HG03460 (cell line): ENCODE measurements around the gene NPIPB8.
"Not testable (repeated sequence)": the region's sequence is repeated elsewhere in the genome, so short reads cannot be mapped to it uniquely, and the experiment has no call there.

Source experiments
- ATAC-seq: cut with Tn5 transposase; IDR thresholded peaks from one replicate; pipeline ENCODE4 v1.9.1; 2021; ENCODE audit not compliant: unreplicated experiment

Gene NPIPB8

DNA sequence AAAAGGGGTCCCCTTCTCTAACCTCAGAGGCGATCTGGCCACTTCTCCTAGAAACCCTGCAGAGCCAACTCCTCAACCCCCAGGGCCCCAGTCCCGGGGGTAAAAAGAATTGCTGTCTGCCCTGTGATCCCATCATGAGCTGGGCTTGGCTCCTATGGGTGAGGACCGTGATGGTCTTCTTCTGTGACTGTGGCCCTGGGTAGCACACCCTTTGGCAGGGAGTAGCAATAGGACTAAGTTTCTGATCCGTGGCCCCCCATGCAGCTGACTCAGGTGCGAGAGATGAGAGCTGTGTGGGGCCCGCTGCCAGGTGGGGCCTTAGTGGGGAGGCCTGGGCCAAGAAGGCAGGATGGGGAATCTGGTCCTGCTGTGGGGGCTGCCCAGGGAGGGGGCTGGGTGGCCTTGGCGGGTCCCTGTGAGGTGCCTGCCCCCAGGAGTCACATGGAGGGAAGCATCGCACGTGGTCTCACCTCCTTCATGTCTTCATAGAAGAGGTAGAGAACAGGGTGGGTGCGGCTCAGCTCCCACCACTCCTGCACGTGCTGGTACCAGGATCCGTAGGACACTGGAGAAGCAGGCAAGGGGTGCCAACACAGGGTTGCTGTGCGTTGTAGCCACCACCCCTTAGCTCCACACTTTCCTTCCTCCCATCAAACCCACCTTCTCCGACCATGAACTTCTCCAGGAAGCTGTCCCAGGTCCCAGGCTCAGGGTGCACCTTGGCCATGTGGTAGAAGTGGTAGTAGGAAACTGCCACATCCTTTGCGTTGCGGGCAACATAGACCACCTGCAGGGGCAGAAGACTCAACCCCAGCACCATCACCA lies 31.4 kb upstream of the NPIPB8 start:
- no peak for ATAC-seq

DNA sequence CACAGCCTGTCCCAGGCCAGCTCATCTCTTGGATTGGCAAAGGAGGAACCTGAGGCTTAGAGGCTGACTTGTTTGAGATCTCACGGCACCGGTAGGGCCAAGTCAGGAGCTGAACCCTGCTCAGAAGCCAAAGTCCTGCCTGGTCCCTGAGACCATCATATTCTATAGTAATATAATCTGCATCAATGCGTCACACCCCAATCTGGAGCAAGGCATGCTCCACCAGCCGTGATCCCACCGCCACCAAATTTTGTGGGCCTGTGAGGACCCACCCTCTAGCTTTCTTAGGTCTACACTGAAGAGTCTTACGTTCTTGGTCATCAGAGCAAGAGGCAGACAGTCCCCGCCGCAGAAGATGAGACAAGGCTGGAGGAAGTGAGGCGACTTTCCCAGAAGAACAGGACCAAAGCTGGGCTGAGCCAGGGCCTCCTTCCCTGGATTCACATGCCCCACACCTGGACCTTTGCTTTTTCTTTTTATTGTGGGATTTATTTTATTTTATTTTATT lies 30.7 kb upstream of the NPIPB8 start:
- ATAC-seq = no peak

DNA sequence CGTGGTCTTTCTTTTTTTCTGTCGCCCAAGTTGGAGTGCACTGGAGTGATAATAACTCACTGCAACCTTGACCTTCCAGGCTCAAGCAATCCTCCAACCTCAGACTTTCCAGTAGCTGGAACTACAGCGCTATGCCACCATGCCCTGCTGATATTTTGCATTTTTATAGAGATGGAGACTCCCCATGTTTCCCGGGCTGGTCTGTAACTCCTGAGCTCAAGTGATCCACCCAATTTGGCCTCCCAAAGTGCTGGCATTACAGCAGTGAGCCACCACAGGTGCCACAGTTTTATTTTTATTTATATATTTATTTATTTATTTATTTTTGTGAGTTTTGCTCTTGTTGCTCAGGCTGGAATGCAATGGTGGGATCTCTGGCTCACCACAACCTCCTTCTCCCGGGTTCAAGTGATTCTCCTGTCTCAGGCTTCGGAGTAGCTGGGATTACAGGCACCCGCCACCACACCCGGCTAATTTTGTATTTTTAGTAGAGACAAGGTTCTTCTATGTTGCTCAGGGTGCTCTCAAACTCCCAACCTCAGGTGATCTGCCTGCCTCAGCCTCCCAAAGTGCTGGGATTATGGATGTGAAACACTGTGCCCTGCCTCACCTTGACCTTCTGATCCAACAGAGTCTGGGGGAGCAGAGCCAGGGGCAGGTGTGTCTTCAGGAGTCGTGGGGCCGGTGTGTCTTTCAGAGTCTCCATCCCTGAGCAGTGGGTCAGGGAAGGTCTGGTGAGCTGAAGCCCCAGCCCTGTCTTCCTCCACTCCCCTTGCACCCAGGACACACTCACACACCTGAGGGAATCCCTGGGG lies 30.0 kb upstream of the NPIPB8 start:
- ATAC-seq = not testable (repeated sequence)

DNA sequence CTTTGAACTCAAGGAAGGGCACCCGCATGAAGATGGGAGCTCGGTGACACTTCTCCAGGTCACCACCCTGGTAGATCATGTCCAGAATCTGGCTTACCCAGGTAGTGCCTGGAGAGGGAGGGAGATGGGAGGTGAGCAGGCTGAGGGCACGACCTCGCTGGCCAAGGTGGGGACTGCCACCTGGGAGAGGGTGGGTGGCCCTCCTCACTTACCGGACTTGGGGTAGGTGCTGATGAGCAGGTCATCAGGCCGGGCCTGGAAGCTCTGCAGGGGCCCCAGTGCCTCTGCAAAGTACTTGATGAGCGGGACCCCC lies 29.4 kb upstream of the NPIPB8 start:
- ATAC-seq = not testable (repeated sequence)

DNA sequence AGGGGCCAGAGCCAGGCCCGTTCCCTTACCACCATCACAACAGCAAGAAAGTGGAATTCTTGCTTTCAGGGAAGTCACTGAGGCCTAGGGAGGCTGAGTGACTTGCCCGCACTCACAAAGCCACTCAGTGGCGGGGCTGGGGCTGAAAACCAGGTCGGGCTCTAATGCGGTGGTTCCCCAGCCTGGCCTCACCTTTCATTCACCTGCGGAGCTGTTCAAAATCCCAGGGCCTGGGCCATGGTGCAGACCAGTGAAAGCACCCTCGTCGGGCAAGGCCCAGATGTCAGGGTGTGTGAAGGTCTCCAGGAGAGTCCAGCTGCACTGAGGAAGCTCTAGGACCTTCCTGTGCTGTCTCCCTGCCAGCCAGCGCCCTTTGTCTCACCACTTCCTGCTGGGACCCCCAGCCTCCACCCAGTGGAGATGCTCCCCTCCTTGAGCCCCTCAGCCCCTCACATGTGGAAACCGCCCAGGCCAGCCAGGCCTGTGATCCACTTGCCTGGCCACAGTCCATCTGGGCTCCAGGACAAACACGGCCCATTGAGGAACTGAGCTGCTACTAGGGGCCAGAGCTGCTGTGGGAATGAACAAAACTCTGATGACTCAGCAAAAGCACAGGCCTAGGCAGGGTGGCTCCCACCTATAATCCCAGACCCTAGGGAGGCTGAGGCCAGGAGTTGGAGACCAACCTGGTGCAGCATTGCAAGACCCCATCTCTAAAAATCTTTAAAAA lies 28.8 kb upstream of the NPIPB8 start:
- ATAC-seq = not testable (repeated sequence)

DNA sequence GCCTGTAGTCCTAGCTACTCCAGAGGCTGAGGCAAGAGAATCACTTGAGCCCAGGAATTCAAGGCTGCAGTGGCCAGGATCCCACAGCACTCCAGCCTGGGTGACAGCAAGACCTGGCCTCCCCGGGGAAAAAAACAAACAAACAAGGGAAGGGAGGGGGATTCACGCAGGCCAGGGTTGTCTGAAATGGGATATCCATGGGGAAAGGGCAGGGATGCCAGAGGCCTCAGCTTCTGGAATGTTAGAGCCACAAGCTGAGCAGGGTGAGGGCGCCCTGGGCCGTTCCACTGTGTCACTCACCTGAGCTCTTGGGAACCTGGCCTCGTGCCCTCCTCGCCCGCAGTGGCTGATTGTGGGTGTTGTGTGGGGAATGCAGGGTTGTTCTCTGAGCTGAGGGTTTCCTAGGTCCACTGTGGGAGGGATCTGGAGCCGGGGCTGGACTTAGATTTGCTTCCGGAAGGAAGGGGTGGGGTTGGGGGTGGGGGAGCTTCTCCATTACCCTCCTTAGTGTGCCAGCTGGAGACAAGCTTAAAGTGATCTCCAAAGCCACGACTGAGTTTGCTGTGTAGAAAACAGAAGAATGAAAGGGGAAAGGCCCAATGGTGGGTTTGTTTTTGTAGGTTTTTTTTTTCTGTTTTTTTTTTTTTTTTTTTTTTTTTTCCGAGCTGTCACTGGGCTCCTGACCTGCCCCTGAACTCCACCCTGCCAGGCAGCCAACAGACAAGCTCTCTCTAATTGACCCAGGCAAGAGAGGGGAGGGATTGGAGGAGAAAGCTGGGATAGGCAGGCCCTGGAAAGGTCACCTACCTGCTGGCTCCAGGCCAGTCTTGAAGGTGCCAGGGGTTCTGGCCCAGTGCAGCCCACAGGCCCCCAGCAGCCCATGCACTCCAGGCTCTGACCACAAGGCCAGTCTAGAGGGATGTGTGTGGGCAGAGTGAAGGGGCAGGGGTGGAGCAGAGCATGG lies 28.0 kb upstream of the NPIPB8 start, which contains the start of gene SULT1A1:
SULT1A1 (minus strand) TSS at position 414 of the 964 bp plus-strand sequence. CDS start 1,189 bp downstream, outside the sequence.
- no peak for ATAC-seq

DNA sequence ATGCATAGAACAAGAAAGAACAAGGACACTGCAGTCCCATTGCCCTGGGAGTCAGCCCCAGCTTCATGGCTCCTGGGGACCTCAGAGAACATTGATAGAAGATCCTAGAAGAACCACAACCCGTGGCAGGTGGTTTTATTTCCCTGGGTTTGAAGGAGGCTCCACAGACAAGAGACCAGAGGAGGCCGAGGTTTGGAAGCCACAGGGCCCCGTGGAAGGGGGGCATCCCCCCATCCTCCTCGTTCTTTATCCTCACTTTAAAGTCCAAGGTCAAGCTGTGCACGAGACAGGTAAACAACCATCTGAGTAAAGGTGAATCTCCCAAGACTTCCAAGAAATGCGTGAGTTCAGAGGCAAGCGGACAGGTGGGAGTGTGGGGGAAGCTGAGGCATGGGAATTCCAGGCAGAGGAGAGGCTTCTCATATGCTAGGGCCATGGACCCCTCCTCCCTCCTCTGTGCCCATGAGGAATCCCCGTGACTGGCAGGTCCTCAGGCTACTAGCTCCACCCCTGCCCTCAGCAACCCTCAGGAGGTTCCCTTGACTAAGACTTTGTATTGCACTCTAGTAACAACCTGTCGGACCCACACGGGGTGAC lies 27.2 kb upstream of the NPIPB8 start:
- ATAC-seq = no peak

DNA sequence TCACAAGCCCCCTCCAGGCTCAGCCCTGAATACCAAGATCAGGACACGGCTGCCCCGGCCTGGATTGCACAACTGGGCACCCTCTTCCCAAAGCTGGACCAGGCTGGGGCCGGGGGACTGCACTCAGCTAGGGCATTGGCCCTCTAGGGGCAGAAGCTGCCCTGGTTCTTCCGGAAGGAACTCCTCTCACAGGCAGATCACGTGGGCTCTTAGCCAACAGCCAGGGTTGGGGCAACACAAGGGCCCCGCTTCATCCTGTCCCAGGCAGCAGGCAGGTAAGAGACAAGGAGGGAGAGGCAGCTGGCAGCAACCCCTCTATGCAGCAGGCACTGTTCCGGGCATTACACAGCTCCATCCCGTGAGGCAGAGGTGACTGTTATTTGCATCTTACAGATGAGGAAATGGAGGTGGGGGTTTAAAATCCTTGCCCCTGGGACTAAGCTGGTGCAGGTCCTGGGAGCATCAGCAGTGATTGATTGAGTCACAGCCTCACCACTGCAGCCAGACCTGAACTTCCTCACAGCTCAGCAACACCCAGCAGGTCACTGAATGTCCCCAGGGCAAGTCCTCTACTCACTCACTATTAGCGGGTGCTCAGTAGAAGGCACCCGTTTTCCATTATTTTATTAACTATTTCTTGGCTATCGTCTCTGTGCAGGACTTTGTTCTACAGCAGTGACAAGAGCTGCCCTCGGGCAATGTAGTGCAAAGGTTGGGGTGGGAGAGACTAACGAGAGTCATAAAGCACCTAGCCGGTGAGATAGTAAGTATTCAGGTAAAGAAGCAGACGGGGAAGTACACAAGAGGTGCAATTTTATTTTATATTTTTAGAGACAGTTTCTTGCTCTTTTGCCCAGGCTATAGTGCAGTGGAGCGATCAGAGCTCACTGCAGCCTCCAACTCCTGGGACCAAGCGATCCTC lies 25.2 kb upstream of the NPIPB8 start:
- ATAC-seq = peak; percentile 64

DNA sequence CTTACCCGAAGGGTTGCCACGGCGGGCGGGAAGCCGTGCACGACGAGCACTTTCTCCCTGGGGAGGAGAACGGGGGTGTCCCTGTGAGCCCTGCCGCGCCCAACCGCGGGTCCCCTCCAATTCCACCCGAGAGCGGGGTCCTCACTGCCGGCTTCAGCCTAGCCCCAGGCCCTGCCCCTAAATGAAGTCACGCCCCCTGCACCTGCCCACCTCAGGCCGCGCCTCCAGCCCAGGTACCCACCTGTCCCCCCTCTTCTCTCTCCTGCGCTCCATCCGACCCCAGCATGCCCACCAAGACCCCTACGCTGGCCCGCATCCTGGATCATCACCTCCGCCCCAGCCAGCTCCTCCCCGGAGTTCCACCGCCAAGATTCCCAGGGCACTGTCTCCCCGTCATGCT lies 24.0 kb upstream of the NPIPB8 start:
- ATAC-seq = not testable (repeated sequence)

DNA sequence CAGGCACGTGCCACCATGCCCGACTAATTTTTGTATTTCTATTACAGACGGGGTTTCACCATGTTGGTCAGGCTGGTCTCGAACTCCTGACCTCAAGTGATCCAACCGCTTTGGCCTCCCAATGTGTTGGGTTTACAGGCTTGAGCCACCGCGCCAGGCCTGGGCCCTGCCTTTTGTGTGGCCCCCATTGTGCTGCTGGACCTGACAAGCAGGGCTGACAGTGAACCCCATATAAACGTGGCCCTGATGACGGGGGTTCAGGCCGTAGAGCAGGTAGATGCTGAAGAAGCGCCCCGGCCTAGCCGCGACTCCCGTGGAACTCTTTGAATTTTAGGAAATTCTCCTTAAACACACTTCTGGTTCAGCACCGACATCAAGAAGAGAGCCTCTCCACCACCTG lies 23.3 kb upstream of the NPIPB8 start:
- not testable (repeated sequence) for ATAC-seq

DNA sequence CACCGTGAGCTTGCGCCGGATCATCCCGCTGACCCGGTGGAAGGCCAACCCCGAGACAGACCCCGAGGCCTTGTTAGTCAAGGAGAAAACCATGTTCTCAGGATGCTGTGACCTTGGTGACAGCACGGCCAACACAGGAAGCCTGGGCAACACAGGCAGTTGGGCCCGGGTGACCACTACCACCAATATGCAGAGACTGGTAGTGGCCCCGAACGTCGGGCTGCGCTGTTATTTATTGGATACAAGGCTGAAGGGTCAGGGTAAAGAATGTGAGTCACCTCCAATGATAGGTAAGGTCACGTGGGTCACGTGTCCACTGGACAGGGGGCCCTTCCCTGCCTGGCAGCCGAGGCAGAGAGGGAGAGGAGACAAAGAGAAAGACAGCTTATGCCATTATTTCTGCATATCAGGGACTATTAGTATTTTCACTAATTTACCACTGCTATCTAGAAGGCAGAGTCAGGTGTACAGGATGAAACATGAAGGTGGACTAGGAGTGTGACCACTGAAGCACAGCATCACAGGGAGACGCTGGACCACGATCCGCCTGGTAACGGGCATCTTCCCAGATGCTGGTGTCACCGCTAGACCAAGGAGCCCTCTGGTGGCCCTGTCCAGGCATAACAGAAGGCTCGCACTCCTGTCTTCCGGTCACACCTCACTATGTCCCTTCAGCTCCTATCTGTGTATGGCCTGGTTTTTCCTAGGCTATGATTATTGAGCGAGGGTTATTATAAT lies 22.2 kb upstream of the NPIPB8 start:
- not testable (repeated sequence) for ATAC-seq

DNA sequence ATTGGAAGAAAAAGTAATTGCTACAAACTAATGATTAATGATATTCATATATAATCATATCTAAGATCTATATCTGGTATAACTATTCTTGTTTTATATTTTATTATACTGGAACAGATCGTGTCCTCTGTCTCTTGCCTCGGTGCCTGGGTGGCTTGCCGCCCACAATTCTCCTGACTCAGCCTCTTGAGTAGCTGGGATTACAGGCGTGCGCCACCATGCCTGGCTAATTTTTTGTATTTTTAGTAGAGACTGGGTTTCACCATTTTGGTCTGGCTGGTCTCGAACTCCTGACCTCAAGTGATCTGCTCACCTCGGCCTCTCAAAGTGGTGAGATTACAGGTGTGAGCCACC lies 21.7 kb upstream of the NPIPB8 start:
- ATAC-seq = not testable (repeated sequence)

DNA sequence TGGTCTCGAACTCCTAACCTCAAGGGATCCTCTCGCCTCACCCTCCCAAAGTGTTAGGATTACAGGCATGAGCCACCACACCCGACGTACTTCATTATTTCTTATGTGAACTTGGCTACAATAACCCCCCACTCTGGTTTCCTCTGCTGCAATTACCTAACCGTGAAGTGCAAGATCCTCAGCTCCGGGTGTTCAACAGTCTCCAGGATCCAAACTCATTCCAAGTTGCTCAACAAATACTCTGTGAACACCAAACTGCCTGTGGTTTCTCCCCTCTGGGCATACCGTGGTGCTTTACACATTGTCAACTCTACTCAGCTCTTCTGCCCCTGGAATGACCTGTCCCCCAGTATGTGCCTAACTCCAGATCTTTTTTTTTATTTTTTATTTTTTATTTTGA lies 21.2 kb upstream of the NPIPB8 start:
- no peak for ATAC-seq

DNA sequence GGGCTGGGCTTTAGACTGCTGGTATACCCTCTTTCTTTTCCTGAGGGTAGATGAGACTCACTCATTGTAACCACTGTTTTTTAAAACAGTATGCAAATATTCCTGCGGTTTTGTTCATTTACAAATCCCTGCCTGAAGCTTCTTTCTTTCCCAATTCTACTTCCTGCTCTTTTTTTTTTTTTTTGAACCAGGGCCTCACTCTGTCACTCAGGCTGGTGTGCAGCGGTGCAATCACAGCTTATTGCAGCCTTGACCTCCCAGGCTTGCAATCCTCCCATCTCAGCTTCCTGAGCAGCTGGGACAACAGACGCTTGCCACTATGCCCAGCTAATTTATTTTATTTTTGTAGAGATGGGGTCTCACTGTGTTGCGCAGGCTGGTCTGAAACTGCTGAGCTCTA lies 20.0 kb upstream of the NPIPB8 start:
- no peak for ATAC-seq

DNA sequence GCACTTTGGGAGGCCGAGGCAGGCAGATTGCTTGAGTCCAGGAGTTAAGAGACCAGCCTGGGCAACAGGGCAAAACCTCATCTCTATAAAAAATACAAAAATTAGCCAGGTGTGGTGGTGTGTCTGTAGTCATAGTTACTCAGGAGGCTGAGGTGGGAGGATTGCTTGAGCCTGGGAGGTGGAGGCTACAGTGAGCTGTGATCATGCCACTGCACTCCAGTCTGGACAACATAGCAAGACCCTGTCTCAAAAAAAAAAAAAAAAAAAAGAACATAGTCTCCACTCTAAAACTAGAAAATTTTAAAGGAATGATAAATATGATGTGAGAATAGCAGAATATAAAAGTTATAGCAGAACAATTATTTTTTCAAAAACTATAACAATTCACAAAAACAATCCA lies 17.5 kb upstream of the NPIPB8 start:
- not testable (repeated sequence) for ATAC-seq

DNA sequence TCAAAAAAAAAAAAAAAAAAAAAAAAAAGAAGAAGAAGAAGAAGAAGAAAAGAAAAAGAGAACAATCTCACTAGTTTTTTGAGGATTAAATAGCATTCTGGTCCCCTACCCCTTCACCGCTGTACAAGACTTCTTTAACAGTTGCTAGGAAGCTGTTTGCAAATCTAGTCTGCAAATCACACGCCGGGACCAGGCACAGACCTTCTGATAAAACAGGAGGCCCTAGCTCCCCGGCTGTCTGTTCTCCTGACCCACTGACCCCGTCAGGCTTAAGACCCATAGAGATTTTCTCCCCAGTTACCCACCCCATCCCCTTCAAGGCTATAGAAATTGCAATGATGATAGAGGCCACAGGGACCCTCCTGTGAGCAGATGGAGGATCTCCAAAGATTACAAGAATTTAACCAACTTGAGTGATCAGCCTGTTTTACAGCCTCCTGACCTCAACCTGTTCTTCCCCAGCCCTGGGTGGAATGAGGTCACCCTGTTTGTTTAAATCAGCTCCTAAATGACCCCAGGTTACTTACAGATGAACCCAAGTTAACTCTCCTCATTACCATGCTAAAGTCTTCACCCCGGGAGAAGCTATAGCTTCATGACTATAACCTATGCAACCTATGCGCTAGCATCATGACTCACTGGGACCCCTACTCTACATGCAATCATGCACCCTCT lies 16.2 kb upstream of the NPIPB8 start:
- ATAC-seq = no peak

DNA sequence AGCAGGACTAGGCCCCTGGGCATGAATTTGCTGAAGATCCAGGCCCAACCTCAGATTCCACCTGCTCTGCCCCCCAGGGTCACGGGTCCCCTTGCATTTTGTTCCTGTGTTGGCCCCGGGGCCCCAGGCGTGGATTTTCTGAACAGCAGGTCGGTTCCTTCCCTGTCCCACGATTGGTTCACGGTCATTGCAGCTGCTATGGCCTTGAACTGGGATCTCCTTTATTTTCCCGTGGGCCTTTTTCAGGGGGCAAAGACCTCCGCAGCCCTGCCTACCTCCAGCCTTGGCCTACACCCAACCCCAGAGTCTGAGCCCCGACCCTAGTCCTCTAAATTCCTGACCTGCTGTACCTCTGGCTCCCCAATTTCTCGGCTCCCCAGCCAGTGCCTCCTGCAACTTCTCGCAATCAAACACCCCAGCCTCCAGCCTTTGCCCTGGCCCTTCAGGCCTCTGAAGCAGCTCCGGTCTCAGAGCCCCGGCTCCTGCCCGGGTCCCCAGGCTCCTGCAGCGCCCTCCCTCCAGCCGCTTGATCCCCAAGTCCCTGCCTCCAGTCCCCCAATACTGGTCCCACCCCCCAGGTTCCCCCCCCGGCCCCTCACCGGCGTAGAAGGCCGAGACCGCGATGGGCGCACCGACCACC lies 15.2 kb upstream of the NPIPB8 start:
- ATAC-seq = not testable (repeated sequence)
